Kidney epithelial cell (primary cell): ENCODE data around the gene HSD11B1. TPM values are rescaled to one million over a fixed set of nuclear protein-coding genes. Genes with fewer than 3 reads are reported as not detected.

Experiments used
- DNase-seq: peaks from one replicate; pipeline ENCODE4 v3.0.0-alpha.2; 2010; ENCODE audit warnings: low read depth
- H3K27me3 ChIP-seq: 2 replicates; pipeline ENCODE4 v1.6.0; 2011; ENCODE audit warnings: low read length; ENCODE audit not compliant: control insufficient read depth, insufficient read depth
- H3K36me3 ChIP-seq: 2 replicates; pipeline ENCODE4 v1.5.1; 2011; ENCODE audit warnings: low read length; ENCODE audit not compliant: control insufficient read depth, insufficient read depth
- H3K4me3 ChIP-seq: 2 replicates; pipeline ENCODE4 v1.5.1; 2011; ENCODE audit warnings: low read depth, mild to moderate bottlenecking, control low read depth, low read length
- total RNA-seq: library from RNA; depleted of rRNA; stranded (reverse); fragments of >200 nt; gene quantifications from 2 replicates; pipeline ENCODE4 v1.2.3, GENCODE V29; 2015
- TF ChIP-seq, protein P1 (sequence below): IDR thresholded peaks from 2 replicates; pipeline ENCODE4 v1.5.1; 2011; ENCODE audit warnings: mild to moderate bottlenecking, moderate library complexity, low read length, control low read depth, inconsistent platforms; ENCODE audit not compliant: insufficient read depth, poor library complexity, severe bottlenecking

Gene HSD11B1
- total RNA-seq, 1 donor from 2014 or later: 2.1 TPM

DNA sequence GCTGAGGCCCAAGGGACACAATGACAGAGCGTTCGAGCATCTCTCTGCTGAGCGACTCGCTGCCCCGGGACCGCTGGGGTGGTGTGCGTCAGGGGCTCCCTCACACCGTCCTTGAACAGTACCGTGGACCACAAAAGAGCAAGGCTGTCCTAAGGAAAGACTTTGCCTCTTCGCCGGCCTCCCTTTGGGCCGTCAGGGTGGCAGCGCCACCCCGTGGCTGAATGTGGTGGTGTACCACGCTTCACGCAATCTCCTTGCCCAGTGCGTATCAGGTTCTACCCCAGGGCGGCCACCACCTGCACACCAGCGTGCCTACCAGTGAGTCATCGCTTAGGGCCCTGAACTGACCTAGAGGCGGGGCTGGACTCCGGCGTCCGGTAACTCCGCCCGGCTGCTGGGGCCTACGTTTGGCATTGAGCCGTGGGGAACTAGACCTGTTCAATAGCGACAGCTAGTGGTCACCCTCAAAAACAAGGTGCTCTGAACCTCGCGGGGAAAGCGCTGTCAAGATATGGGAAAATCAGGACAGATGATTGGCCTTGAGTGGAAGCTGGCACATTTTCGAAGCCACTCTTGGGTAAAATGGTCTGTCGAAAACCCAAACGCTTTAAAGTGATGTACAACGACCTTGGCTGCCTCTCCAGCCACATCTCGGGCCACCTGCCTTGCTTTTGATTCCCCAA, 43.1 kb downstream of the HSD11B1 start:
- TF ChIP-seq, protein P1, sequence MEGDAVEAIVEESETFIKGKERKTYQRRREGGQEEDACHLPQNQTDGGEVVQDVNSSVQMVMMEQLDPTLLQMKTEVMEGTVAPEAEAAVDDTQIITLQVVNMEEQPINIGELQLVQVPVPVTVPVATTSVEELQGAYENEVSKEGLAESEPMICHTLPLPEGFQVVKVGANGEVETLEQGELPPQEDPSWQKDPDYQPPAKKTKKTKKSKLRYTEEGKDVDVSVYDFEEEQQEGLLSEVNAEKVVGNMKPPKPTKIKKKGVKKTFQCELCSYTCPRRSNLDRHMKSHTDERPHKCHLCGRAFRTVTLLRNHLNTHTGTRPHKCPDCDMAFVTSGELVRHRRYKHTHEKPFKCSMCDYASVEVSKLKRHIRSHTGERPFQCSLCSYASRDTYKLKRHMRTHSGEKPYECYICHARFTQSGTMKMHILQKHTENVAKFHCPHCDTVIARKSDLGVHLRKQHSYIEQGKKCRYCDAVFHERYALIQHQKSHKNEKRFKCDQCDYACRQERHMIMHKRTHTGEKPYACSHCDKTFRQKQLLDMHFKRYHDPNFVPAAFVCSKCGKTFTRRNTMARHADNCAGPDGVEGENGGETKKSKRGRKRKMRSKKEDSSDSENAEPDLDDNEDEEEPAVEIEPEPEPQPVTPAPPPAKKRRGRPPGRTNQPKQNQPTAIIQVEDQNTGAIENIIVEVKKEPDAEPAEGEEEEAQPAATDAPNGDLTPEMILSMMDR: peak; percentile 81
- H3K36me3 ChIP-seq: no peaks in the 10 kb centered on the region
- H3K4me3 ChIP-seq: no peak overlapping the region
- no peaks in the 10 kb centered on the region for H3K27me3 ChIP-seq
- DNase-seq: peak; percentile 88

DNA sequence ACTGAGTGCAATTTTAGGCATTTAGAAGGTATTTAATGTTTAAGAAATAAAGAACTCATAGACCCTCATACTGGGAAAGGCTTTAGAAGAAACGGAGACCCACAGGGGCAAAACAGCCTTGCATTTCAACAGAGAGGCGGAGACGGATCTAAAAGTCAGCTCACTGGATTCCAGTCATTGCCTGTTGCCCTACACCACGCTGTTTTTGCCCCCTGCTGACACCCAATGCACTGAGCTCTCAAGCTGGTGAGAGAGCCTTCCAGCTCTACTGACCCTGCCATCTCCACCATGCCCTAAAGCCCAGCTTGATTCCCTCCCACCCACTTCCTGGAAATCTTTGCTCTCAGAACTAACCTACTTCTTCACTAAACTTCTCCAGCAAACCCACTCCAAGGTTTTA, 44.0 kb downstream of the HSD11B1 start:
- TF ChIP-seq, protein P1: no peak
- H3K27me3 ChIP-seq: no peaks in the 10 kb centered on the region
- no peak overlapping the region for H3K4me3 ChIP-seq
- no peaks in the 10 kb centered on the region for H3K36me3 ChIP-seq
- DNase-seq: no peak

DNA sequence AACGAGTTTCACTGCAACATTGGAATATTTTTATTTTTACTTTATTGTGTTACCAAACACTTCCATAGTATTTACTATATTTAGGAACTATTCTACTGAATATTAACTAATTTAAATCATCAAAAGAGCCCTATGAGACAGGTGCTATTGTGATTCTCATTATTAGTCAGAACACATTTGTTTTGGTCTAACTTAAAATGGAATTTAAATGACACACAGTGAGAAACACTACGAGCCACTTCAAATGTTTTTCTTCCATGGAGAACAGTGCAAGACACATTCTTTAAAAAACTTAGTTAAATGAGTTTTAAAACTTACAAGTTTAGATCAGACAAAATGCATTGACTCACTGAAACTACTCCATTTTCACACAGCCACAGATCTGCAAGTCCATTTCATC, 44.6 kb downstream of the HSD11B1 start:
- no peak for DNase-seq
- Histone ChIP-seq H3K4me3 (no peak overlapping the region), H3K36me3 (no peaks in the 10 kb centered on the region), H3K27me3 (no peaks in the 10 kb centered on the region)
- TF ChIP-seq, protein P1: no peak

DNA sequence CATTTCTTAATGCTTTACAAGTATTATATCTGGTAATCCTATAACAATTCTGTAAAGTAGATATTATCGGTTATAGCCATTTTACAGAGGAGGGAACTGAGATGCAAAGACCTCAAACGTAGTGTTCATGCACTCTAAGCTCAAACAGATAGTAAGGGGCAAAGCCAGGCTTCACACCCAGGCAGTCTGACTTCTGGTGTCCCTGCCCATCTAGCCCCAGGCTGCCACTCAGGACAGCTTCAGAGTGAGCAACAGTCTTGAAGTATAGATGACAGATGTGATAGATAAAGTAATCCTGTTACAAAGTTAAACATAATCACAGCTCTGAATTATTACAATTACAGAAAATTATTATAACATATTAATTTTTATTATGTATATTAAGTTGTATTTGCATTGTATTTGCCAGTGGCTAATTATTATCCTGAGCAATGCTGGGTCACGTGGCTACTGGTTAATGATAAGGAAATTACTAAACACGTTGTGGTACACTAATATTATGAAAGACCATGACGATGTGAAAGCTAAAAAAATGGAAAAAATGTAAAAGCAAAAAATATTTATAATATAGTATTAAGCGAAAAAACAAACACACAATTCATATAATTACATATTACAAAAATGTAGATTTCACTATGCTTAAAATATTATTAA, 45.2 kb downstream of the HSD11B1 start:
- DNase-seq: no peak
- Histone ChIP-seq H3K4me3 (no peak overlapping the region), H3K36me3 (no peaks in the 10 kb centered on the region), H3K27me3 (no peaks in the 10 kb centered on the region)
- TF ChIP-seq, protein P1: no peak

DNA sequence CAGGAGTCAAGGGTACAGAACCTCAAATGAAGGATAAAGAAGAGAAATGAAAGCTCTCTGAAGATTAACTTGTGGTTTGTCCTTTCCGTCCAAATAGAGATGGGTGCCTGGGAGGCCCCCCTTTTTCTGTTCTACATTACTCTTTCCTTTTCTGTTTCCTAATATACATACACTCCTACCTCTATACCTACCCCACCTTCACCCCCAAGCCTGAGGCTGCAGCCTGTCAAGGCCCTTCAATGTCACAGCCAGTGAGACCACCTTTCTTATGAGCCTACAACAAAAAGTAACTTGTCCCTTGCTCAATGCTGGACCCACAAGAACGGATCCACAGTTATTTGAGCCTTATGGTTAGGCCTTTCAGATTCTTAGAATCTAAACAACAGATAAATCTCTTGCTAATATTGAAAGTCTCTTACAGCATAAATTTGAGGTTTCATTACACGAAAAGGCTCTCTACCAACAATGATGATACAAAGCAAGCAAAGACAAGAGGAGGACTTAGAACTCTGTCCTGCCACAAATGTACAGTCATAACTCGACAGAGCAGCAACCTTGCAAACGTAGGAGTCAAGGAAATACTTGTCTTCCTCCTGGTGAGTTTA, 47.1 kb downstream of the HSD11B1 start:
- no peak for DNase-seq
- Histone ChIP-seq H3K4me3 (no peak overlapping the region), H3K27me3 (no peaks in the 10 kb centered on the region), H3K36me3 (no peaks in the 10 kb centered on the region)
- TF ChIP-seq, protein P1: no peak
